NCI-H460 (cell line): ENCODE data around the gene ALOX15. TPM values are rescaled to one million over a fixed set of nuclear protein-coding genes. Genes with fewer than 3 reads are reported as not detected.
"Not testable (repeated sequence)": the region's sequence is repeated elsewhere in the genome, so short reads cannot be mapped to it uniquely, and the experiment has no call there.

Source experiments
- DNase-seq: peaks from one replicate; pipeline ENCODE4 v3.0.0-alpha.2; 2016; ENCODE audit warnings: low read depth; ENCODE audit errors: extremely low read depth
- polyA plus RNA-seq: library from polyadenylated mRNA; depleted of rRNA; stranded (reverse); fragments of >200 nt; gene quantifications from 2 replicates; pipeline ENCODE4 v1.2.3, GENCODE V29; 2014; cell fraction: nucleus; rRNA removed
- total RNA-seq: library from RNA; depleted of rRNA; stranded (reverse); fragments of >200 nt; shearing (Covaris generic); gene quantifications from 2 replicates; pipeline ENCODE4 v1.2.3, GENCODE V29; 2014; rRNA removed

ALOX15 gene, protein sequence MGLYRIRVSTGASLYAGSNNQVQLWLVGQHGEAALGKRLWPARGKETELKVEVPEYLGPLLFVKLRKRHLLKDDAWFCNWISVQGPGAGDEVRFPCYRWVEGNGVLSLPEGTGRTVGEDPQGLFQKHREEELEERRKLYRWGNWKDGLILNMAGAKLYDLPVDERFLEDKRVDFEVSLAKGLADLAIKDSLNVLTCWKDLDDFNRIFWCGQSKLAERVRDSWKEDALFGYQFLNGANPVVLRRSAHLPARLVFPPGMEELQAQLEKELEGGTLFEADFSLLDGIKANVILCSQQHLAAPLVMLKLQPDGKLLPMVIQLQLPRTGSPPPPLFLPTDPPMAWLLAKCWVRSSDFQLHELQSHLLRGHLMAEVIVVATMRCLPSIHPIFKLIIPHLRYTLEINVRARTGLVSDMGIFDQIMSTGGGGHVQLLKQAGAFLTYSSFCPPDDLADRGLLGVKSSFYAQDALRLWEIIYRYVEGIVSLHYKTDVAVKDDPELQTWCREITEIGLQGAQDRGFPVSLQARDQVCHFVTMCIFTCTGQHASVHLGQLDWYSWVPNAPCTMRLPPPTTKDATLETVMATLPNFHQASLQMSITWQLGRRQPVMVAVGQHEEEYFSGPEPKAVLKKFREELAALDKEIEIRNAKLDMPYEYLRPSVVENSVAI
- total RNA-seq: 2.1 and 2.3 TPM in 2 replicates
- polyA plus RNA-seq: 7.4 and 11.9 TPM in 2 replicates

- no peak for DNase-seq
Measured at GRCh38 chr17:4641297-4642195, at the start of gene ALOX15. TSS of gene ALOX15 (minus strand) at chr17:4641678. CDS start at chr17:4641651, 27 bp downstream.

DNA sequence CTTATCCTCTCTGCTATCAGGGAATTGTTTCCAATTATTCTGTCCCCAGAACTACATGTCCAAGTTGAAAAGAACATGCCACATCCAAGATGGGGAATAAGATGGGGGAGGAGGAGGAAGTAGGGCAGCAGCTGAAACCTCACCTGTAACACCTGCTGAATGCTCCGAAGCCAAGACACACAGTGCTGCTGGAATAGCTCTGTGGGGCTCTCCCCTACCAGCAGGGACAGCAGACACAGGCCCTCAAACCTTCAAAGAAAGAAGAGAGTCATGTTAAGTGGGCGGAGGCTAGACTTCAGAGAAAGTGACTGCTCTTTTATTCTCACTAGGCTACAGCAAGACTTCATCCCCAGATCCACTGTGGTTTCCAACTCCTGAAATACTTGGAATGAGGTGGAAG is 49.3 kb upstream of the ALOX15 start:
- no peak for DNase-seq

GRCh38 chr17:4689872-4690271 is 48.4 kb upstream of the ALOX15 start:
- not testable (repeated sequence) for DNase-seq

DNA sequence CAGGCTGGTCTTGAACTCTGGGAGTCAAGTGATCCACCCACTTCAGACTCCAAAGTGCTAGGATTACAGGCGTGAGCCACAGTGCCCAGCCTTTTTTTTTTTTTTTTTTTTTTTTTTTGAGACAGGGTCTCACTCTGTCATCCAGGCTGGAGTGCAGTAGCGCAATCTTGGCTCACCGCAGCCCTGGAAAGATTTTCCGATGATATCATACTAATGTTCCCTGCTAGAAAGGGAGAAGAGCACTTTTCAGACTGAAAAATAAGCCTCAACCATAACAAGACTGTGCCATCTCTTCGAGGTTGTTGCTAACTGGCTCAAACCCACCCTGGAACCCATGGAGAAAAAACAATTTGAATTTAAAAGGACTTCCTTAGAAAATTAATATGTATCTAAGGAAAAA is 42.3 kb upstream of the ALOX15 start:
- not testable (repeated sequence) for DNase-seq

- DNase-seq: no peak
Measured at GRCh38 chr17:4679658-4680057, 38.2 kb upstream of the ALOX15 start.

DNA sequence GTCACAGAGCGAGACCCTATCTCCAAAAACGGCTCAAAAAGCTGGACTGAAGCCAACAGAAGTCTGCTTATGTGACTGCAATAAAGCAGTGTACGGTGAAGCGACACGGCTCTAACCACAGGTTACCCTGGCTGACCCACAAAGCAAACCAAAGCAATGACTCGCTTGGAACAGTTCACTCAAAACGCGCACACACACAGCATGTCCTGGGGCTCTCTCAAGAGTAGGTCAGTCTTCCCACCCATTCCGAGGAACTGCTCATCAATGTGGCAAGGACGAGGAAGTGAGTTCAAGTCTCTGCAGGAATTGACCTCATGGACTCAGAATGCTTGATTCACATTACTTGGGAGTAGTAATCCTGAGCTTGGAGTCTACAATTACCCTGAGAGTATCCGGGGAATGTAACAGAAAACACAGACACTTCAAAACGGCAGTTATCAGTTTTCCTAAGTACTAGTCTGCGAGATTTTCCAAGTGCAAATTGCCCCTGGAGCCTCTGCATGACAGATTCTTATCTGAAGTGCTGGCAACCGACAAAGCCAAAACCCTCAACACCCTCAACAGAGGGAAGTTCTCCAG is 37.1 kb upstream of the ALOX15 start:
- peak; percentile 61 for DNase-seq

- no peak for DNase-seq
Measured at GRCh38 chr17:4676791-4677190, 35.3 kb upstream of the ALOX15 start.

GRCh38 chr17:4675791-4676190 is 34.3 kb upstream of the ALOX15 start:
- no peak for DNase-seq

DNA sequence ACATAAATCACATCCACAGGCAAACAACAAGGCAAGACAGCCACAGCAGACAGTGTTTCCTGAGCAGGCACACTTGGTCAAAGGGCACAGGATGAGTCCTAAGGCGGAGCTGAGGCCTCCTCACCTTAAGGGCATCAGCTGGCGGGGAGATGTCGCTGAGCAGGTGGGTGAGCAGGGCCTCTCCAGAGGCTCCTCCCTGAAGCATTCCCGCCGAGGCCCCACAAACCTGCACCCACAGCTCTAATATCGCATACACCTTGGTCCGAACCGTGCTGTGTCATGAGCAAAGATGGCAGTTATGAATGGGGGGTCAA is 33.2 kb upstream of the ALOX15 start:
- DNase-seq: no peak

DNA sequence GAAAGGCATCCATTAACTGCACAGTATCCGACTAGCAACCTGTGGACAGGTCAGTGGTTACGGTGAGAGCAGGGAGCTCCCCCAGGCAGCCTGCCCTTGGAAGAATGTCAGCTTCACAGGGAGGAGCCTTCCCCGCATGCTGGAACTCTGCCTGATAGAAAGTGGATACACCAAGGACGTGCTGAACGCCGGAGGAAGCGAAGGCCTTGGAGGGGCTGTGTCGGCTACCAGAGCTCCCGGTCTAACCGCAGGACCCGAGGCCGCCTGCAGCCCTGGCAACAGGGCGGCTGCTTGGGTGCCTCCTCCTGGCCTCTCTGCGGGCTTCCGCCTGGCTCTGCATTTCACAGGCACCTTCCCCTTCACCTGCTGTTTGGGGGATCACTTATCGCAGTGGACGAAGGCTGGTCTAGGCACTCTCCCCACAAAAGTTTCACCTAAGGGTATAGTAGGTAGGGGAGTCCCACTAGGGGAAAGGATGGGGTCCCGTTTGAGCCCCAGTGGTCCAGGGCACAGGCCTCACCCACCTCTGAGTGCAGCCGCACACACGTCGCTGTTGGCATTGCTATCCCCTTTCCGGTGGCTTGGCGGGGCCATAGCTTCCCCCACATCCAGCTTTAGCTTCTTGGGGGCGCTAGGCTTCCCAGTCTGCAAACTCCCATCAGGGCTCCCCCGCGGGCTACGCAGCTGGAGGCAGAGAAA is 32.7 kb upstream of the ALOX15 start:
- DNase-seq: no peak

DNA sequence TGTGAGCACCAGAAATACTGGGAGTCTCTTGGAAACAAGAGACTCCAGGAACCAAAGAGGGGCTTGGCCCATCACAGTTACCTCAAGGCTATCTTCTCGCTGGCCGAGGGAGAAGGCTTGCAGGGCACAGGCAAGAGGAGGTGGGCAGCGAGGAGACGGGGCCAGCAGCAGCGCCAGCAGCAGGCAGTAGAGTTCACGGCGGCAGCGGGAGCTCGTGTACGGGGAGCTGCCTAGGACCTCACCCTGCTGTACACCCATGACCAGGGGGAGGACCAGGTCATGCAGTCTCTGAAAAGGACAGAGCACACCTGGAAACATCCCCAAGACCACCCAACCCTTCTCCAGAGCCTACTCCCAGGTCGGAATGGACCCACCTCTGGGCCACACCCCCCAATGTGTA is 31.7 kb upstream of the ALOX15 start:
- no peak for DNase-seq

DNA sequence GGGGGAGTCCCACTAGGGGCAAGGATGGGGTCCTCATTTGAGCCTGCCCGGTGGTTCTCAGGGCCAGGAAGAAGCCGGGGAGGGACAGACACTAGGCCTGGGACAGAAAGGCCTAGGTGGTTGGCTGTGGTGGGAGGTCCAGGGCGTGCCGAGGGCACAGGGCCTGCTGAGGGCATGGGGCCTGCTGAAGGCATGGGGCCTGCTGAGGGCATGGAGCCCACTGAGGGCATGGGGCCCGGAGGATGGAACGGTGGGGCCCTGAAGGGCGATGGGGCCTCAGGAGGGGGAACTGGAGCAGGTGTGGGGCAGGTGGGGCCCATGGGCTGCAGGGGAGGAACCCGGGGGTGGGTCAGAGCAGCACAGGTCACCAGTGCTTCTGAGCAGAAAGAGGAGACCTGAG is 31.3 kb upstream of the ALOX15 start:
- no peak for DNase-seq

DNA sequence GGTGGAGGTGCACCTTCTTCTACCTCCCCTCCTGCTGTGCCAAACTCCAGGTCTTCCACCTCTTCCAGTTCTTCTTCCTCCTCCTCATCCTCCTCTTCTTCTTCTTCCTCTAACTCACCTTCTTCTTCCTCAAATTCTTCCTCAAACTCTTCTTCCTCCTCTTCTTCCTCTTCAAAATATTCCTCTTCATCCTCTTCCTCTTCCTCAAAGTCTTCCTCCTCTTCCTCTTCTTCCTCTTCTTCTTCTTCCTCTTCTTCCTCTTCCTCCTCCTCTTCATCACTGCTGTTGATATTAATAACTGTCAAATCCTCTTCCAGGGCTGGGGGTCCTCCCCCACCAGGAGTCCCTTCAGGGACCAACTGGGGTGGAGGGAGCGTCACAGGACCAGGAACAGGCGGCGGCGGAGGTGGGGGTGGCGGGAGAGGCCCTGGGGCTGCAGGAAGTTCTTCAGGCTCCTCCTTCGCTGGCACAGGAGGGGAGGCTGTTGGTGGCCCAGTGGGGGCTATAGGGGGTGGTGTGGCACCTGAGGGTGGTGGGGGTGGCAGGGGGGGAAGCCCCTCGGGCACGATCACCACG is 30.7 kb upstream of the ALOX15 start:
- DNase-seq: no peak

GRCh38 chr17:4667166-4667565 is 25.7 kb upstream of the ALOX15 start:
- peak; percentile 41 for DNase-seq

- DNase-seq: peak; percentile 69
Measured at GRCh38 chr17:4666296-4666695, 24.8 kb upstream of the ALOX15 start.

GRCh38 chr17:4665027-4665426 is 23.5 kb upstream of the ALOX15 start:
- no peak for DNase-seq

- DNase-seq: no peak
Measured at GRCh38 chr17:4664230-4664629, 22.8 kb upstream of the ALOX15 start.

GRCh38 chr17:4663711-4664110 is 22.2 kb upstream of the ALOX15 start:
- DNase-seq: no peak

GRCh38 chr17:4658478-4659305 is 17.2 kb upstream of the ALOX15 start:
- DNase-seq: no peak
